ENCODE data around the gene ANKRD63.

The ANKRD63 gene

GRCh38 chr15:40282869-40283614, at the start of gene ANKRD63:
TSS of gene ANKRD63 (minus strand) at chr15:40283064. CDS start at chr15:40282586, 478 bp downstream.
- DNase-seq (ENCODE audit: low read depth in 1 of 2, low spot score in 1 of 2): peak; percentile 17 to 20

GRCh38 chr15:40332113-40332781, 49.4 kb upstream of the ANKRD63 start:
- DNase-seq (ENCODE audit: low read depth in 1 of 2, low spot score in 1 of 2): no peak

GRCh38 chr15:40331637-40332036, 48.8 kb upstream of the ANKRD63 start:
- DNase-seq (ENCODE audit: low read depth in 1 of 2, low spot score in 1 of 2): no peak

- DNase-seq (ENCODE audit: low read depth in 1 of 2, low spot score in 1 of 2): no peak
Observed at GRCh38 chr15:40331026-40331425, 48.2 kb upstream of the ANKRD63 start.

GRCh38 chr15:40330368-40330836, 47.5 kb upstream of the ANKRD63 start:
- DNase-seq (ENCODE audit: low read depth in 1 of 2, low spot score in 1 of 2): no peak

GRCh38 chr15:40329804-40330203, 46.9 kb upstream of the ANKRD63 start:
- DNase-seq (ENCODE audit: low read depth in 1 of 2, low spot score in 1 of 2): no peak

- no peak for DNase-seq (ENCODE audit: low read depth in 1 of 2, low spot score in 1 of 2)
Observed at GRCh38 chr15:40328751-40329150, 45.9 kb upstream of the ANKRD63 start.

GRCh38 chr15:40328176-40328575, 45.3 kb upstream of the ANKRD63 start:
- no peak for DNase-seq (ENCODE audit: low read depth in 1 of 2, low spot score in 1 of 2)

GRCh38 chr15:40327457-40327856, 44.6 kb upstream of the ANKRD63 start:
- DNase-seq (ENCODE audit: low read depth in 1 of 2, low spot score in 1 of 2): no peak

- DNase-seq (ENCODE audit: low read depth in 1 of 2, low spot score in 1 of 2): no peak
Observed at GRCh38 chr15:40325700-40326099, 42.8 kb upstream of the ANKRD63 start.

- DNase-seq (ENCODE audit: low read depth in 1 of 2, low spot score in 1 of 2): no peak
Observed at GRCh38 chr15:40325188-40325587, 42.3 kb upstream of the ANKRD63 start.

GRCh38 chr15:40323953-40324937, 41.4 kb upstream of the ANKRD63 start:
- no peak for DNase-seq (ENCODE audit: low read depth in 1 of 2, low spot score in 1 of 2)

GRCh38 chr15:40323239-40323952, 40.5 kb upstream of the ANKRD63 start, which contains the start of gene INAFM2:
TSS of gene INAFM2 (plus strand) at chr15:40323692. CDS start at chr15:40324056, 364 bp downstream.
- peak; percentile 72 to 86 for DNase-seq (ENCODE audit: low read depth in 1 of 2, low spot score in 1 of 2)

GRCh38 chr15:40322531-40323238, 39.8 kb upstream of the ANKRD63 start:
- DNase-seq (ENCODE audit: low read depth in 1 of 2, low spot score in 1 of 2): no peak

GRCh38 chr15:40320931-40321371, 38.1 kb upstream of the ANKRD63 start:
- DNase-seq (ENCODE audit: low read depth in 1 of 2, low spot score in 1 of 2): peak in 1 of 2 donors; percentile 55

- no peak for DNase-seq (ENCODE audit: low read depth in 1 of 2, low spot score in 1 of 2)
Observed at GRCh38 chr15:40320409-40320808, 37.5 kb upstream of the ANKRD63 start.

GRCh38 chr15:40317580-40317979, 34.7 kb upstream of the ANKRD63 start:
- no peak for DNase-seq (ENCODE audit: low read depth in 1 of 2, low spot score in 1 of 2)

- DNase-seq (ENCODE audit: low read depth in 1 of 2, low spot score in 1 of 2): no peak
Observed at GRCh38 chr15:40316931-40317330, 34.1 kb upstream of the ANKRD63 start.

GRCh38 chr15:40314723-40315276, 31.9 kb upstream of the ANKRD63 start:
- no peak for DNase-seq (ENCODE audit: low read depth in 1 of 2, low spot score in 1 of 2)
